Activated CD8-positive, alpha-beta memory T cell treated with anti-CD3 and anti-CD28 coated beads, Interleukin-2, amount 50 U/mL, for 48 hours (primary cell): ENCODE data around the gene ELOB.
A peak's percentile ranks its signal among the peaks of the same experiment; 100 is the strongest.

Experiments
- DNase-seq: peaks from one replicate; pipeline ENCODE4 v3.0.0-alpha.2; 2020

The ELOB gene

GRCh38 chr16:2782583-2783351 lies 5.7 kb upstream of the ELOB start:
- DNase-seq = peak; percentile 48

DNA sequence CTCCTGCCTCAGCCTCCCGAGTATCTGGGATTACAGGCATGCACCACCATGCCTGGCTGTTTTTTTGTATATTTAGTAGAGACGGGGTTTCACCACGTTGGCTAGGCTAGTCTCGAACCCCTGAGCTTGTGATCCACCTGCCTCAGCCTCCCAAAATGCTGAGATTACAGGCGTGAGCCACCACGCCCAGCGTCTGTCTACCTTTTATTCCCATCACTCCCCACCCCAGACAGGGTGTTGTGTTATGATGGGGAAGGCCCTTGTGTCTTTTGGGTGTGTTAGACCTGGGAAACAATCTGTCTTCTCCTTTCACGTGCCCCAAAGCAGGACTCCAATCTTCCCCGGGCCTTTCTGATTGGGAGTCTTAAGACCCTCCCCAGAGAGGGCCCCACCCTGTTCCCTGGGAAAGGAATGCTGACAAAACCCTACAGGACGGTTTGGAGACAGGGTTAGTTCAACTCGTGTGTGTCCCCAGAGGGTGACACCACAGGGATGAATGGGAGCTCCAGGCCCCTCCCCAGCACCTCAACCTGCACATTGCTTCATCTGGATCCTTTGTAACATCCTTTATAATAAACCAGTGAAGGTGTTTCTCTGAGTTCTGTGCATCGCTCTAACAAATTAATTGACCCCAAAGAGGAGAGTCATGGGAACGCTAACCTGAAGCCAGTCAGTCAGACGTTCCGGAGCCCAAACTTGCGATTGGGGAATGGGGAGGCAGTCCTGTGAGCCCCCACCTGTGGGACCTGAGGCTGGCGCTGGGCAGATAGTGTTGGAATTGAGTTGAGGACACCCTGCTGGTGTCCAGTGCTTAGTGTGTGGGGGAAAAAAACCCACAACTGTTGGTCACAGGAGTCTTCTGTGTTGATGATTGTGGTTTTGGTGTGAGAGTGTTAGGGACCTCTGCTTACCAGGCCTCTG lies 3.2 kb upstream of the ELOB start:
- peak; percentile 41 for DNase-seq

- peak; percentile 51 for DNase-seq
These were observed 2.3 kb upstream of the ELOB start for GRCh38 chr16:2779151-2779920.

- DNase-seq = peak; percentile 57
These were observed 1.5 kb upstream of the ELOB start for GRCh38 chr16:2778630-2778958.

GRCh38 chr16:2777903-2778629 lies 986 bp upstream of the ELOB start:
- no peak for DNase-seq

DNA sequence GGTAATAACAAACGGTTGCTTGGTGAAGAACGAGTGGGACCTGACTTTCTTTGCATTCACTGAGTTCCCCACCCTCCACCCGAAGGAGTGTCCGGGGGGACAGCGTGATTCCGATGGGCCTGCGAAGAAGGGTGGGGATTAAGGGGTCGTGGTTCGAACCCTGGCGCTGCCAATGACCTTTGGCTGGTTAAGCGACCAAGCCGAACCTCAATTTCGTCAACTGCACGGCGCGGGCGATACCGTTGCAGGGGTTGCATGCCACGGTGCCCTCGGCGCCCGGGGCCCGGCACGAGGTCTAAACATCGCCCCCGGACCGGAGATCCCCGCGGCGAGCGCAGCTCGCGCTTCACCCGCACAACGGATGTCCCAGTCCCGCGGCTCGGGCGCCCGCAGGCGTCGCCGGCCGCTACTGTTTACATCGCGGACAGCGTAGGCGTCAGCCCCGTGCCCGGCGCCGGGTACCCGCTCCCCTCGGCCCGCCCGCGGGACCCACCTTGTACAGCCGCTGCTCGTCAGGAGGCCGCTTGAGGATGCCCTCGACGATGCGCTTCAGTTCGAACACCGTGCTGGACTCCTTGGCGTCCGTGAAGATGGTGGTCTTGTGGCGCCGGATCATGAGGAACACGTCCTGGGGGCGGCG lies 460 bp downstream of the ELOB start:
- peak; percentile 73 for DNase-seq

DNA sequence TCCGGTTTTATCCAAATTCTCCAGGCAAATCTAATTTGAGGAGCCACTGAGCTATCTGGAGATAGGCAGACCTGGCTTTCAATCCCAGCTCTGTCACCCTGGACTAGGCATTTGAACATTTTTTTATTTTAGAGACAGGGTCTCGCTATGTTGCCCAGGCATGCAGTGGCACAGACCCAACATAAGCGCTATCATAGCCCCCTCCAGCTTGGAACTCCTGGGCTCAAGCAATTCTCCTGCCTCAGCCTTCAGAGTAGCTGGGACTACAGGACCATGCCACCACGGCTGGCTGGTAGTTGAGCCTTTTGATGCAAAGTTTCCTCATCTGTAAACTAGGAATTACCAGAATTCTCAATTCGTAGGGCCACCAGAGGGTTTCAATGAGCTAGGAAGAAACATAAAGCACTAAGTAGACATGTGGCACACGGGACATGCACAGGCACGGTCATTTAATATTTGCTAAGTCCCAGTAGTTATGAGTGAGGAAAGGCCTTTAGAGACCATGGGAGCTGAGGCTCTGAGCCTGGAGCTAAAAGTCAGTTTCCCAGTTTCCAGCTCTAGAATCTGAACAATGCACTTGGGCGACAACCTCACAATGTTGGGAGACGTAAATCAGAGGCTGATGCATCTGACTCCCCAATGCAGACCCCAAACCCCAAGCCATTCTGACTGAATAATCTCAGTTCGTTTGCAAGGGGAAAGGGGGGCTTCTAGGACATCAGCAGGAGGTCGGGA lies 1.1 kb downstream of the ELOB start:
- DNase-seq = no peak

DNA sequence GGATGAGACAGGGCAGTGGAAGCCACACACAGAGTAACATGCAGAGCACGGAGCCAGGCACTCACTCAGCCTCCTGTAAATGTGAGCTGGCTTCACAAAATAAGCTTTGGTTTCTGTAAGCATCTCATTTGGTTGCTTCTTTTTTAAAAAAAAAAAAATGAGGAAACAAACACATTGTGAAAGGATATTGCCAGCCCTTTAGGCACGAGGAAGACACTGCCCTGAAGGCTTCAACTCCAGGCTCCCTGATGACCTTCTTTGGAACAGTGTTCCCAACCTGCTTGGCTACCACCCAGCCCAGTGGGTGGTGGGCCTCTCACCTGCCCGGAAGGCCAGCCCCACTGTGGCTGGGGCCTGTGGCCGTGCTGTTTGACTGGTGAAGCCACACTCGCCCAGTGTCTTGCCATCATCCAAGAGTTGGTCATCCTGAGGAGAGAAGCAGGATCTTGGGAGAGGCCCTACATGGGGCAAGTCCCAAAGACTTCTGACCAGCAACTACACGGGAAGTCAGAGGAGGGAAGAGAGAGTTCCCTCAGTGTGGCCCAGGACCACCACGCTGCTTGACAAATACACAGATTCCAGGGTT lies 1.9 kb downstream of the ELOB start:
- no peak for DNase-seq

DNA sequence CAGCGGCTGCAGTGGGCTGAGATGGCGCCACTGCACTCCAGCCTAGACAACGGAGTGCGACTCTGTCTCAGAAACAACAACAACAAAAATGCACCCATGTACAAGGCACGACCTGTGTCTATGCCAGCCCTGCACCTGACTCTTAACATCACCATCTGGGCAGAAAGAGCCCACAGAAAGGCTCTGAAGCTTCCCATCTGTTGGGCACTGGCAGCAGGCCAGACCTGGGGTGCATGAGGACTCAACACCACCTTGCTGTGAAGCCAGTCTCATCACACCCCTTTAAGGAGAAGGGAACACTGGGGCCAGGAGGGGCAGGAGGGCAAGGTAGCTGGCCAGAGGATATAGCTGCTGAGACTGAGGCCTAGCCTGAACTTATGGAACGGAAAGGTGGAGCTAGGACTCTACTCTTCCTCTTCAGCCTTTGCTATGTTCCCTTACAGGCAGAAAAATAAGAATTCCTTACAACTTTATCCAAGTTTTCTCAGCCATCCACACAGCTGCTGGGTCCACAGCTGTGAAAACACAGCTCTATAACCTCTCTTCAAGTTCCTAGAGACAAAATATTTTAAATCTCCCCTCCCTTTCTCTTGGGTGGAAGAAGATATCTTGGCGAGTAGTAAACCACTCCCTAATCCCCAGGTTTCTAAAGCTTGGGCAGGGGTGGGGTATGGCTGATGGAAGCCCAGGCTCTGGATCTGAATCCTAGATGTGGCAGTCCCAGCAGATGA lies 2.8 kb downstream of the ELOB start:
- no peak for DNase-seq

DNA sequence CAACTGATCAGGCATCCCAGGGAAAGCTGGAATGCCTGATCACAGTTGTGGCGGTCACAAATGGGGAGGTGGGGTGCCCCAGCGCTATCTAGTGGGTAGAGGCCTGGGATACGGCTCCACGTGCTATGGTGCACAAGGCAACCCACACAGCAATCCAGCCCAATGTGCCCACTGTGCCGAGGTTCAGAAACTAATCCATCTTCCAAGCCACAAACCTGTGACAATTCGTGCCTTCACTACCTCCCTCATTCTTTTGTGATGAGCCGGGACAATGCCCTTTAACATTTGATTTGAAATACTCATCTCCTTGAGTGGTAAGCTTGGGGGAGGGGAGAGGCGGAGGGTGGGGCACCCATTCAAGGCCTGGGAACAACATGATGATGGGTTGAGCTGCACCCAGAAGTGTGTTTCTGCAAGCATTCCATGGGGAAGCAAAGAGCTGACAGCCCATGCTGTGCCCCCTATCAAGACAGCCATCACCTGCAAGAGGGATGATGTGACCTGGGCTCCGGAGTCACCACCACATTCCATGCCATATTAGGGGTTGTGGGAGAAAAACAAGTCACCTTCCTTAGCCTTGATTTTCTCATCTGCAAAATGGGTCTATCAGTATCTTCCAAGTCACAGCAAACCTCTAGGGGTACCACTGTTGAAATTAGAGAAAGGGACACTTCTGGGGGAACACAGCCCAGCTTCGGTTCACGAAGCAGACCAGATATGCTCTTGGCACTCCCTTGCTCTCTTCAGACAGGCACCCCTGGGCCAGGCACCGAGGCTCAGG lies 3.7 kb downstream of the ELOB start:
- DNase-seq = no peak

GRCh38 chr16:2771496-2772402 lies 5.3 kb downstream of the ELOB start:
- DNase-seq = peak; percentile 56

DNA sequence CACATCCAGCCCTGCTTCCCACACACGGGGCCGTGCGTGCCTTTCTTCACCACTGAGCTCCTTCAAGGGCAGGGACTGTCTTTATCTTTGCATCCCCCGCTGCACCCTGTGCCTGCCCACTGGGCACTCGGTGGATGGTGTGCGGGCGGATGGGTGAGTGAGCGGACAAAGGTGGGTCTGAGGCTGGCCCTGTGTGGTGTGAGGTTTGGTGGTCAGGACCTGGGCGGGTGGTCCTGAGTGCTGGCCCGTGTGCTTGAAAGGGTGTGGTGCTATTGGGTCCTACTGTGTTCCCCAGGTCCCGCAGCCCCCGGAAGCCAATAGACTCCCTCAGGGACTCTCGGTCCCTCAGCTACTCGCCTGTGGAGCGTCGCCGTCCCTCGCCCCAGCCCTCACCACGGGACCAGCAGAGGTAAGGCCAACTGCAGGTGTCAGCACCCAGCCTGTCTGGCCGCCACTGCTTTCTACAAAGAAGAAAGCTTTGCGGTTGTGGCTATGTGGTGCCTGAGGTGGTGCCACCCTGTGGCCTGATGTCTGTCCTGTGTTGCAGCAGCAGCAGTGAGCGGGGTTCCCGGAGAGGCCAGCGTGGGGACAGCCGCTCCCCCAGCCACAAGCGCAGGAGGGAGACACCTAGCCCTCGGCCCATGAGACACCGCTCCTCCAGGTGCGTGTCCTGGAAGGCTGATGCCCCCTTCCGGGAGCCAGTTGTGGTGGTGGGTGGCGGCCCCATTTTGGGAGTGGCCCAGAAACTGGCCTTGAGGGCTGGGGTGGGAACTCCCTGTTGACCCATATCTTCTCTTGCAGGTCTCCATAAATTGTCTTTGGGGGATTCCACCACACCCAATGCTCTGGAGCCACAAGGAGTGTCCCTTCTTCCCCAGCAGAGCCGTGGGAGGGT lies 6.8 kb downstream of the ELOB start:
- DNase-seq = no peak

DNA sequence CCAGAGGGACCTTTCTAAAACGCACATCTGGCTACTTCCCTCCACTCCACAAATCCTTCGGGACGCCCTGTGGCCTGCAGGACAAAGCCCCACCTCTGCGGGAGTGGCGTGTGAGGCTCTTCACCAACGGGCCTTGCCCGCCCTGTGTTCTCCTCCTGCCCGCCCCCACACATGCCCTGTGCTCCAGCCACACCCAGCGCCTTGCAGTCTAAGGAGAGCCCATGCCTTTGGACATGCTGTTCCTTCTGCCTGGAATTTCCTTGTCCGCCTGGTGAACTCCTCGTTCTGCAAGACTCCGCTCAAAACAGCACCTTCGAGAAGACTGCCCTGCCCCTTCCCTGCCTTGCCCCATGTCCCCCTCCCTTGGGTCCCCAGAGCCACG lies 7.4 kb downstream of the ELOB start:
- DNase-seq = no peak

DNA sequence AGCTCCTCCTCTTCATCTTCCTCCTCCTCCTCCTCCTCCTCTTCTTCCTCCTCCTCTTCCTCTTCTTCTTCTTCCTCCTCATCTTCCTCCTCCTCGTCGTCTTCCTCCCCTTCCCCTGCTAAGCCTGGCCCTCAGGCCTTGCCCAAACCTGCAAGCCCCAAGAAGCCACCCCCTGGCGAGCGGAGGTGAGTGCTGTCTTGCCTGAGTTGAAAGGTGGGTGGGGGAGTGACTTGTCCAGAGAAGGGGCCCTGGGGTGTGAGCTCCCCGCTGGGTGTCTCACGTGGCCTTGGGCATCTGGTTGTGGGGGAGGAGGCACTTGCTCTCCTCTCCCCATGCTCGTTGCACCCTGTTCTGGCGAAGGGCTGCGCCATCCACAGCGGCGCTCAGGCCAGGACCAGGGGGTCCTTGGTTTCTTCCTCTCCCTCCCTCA lies 8.0 kb downstream of the ELOB start:
- no peak for DNase-seq

- no peak for DNase-seq
These were observed 8.5 kb downstream of the ELOB start for GRCh38 chr16:2768403-2769089.

DNA sequence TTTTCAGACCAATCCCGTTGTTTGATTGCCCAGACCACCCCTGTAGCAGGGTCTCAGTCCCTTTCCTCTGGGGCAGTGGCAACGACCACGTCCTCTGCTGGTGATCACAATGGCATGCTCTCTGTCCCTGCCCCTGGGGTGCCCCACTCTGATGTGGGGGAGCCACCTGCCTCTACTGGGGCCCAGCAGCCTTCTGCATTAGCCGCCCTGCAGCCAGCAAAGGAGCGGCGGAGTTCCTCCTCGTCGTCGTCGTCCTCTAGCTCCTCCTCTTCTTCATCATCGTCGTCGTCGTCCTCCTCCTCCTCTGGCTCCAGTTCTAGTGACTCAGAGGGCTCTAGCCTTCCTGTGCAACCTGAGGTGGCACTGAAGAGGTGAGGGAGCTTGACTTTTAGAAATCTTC lies 9.2 kb downstream of the ELOB start:
- DNase-seq = no peak
